ENCODE measurements around the gene SYT1.

- no peak for TF ChIP-seq EZH2 (IDR thresholded peaks at IDR 0.05)
- no peak for TF ChIP-seq POLR2AphosphoS5 (IDR thresholded peaks at IDR 0.05; ENCODE audit: borderline replicate concordance, low read depth, low read length)
These were observed 7.0 kb downstream of the SYT1 start for GRCh38 chr12:78871566-78871965.
